Measurements from ENCODE around the gene EIF4EBP2.
A peak's percentile ranks its signal among the peaks of the same experiment; 100 is the strongest.

Gene EIF4EBP2

DNA sequence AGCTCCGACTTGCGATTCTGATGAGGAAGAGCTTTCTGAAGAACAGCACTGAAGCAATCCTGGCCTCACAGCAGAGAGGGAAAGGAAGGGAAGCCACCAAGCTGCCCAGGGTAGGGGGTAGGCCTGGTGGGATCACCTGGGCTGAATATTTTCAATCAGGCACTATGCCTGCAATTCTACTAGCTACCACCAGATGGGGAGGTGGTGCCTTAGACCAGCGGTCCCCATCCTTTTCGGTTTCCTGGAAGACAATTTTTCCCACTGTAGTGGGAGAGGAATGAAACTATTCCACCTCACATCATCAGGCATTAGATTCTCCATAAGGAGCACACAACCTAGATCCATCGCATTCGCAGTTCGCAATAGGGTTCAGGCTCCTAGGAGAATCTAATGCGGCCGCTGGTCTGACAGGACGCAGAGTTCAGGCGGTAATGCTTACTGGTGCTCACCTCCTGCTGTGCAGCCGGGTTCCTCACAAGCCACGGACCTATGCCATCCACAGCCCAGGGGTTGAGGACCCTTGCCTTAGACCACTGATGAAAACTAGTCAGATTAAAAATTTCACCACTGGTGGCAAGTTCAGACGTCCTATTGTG, 24.3 kb upstream of the EIF4EBP2 start:
- DNase-seq (ENCODE audit: low spot score): no peak

DNA sequence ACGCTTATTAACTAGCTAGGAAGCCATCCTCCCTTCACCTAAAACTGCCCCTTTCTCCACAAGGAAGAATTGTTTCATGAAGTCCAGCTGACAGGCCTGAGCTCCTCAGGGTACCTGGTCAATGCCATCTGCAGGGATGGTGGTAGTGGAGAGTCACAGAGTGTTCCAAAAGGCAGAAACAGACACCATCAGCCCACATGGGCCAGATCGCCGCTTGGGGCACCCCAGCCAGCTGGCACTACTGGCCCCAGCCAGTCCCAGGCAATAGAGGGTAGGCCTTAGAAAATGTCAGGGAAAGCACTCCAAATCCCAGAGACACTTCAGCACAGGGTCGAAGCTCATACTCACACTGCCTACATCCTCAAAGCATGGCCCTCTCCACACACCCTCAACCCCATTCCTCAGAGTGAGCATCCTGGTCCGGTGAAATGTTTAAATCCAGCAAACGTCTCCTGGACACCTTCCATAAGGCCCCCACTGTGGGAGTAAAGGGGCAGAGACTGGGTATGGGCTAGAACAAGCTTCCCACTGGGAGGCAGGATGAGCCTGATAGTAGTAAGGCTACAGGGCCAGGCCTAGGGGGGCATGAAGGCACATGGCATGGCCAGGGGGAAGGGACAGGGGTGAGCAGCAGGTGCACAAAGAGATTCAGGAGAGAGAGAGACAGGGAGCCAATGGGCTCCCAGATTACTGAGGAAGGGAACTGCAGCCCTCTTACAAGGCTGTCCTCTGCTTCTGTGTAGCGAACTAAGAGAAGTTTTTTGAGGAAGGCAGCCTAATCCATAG, 23.4 kb upstream of the EIF4EBP2 start:
- no peak for DNase-seq (ENCODE audit: low spot score)

DNA sequence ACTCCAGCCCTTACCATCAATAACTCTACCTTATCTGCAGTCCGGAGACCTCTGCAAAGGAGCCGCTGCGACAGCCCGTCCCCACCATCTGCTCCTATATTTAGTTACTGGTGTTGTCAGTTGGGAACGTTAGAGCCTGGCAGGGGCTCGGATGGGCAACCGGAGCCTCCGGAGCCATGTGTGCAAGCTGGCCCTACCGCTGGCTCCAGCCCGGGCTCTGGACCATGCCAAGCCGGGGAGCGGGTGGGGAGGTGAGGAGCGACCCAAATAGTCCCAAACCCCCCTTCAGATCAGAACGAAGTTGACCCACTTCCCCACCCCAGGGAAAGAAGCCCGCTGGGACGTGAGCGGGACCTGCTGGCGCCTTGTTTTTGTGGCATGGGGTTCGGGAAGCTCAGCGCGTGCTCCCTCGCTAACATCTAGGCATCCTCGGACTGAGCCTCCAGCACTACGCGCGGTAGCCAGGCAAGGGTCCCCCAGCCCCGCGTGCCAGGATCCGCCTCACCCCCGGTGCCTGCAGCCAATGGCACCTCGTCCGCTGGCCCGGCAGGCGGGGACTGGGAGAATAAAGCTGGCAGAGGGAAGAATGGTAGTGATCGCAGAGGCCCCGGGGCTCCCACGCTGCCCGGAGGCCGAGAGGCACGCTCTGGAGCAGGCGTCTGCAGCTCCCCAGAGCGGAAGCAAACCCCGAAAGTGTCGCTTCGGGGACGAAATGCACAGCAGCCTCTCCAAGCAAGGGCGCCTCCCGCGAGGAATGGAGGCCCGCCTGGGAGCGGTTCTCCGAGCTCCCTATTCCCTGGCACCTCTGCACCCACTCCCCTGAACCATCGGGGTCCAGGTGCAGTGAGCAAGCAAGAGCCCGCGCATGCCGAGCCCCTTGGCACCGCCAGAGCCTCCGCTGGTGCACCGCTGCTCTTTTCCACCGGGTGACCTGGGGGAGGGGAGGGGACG, 22.2 kb upstream of the EIF4EBP2 start:
- DNase-seq (ENCODE audit: low spot score): peak; percentile 34

DNA sequence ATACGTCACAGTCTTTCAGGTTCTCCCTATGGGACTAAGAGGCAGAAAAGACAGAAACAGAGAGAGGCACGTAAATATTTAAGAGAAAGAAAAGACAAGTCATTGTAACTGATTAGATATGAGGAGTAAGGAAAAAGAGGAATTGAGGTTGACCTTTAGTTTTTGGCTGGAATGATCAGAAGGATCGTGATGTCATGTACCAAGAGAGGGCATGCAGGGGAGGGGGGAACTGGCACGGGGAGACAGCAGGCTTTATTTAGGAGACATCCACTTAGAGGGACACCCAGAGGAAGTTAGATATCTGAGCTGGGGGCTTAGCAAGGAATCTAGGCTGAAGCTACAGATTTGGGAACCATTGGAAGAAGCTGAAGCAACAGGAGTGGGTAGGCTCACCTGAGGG, 12.3 kb upstream of the EIF4EBP2 start:
- DNase-seq (ENCODE audit: low spot score): no peak

DNA sequence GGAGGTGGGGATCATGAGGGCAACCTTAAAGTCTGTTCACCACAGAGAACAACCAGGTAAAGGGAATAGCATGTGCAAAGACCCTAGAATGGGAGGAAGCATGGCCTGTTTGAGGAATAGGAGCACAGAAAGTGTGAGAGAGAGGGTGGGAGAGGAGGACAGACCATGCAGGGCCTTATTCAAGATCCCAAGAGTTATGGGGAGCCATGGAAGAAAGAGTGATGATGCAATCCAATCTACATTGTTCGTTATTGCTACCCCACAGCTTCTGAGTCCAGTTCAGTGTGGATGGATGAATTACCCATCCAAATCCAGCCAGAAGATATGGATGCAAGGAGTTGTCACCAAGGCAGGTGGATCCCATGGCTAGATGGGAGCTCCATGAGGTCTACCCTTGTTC, 7.8 kb upstream of the EIF4EBP2 start:
- no peak for DNase-seq (ENCODE audit: low spot score)

DNA sequence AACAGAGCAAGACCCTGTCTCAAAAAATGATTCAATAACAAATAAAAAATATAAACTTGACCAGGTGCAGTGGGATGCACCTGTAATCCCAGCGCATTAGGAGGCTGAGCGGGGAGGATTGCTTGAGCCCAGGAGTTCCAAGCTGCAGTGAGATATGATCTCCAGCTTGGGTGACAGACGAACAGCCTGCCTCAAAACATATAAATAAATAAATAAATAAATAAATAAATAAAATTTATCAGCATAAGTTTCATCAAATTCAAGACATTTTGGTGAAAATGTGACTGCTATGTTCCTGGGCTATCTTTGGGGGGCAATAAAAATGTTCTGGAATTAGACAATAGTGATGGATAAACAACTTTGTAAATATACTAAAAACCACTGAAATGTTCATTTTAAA, 4.8 kb upstream of the EIF4EBP2 start:
- DNase-seq (ENCODE audit: low spot score): no peak

DNA sequence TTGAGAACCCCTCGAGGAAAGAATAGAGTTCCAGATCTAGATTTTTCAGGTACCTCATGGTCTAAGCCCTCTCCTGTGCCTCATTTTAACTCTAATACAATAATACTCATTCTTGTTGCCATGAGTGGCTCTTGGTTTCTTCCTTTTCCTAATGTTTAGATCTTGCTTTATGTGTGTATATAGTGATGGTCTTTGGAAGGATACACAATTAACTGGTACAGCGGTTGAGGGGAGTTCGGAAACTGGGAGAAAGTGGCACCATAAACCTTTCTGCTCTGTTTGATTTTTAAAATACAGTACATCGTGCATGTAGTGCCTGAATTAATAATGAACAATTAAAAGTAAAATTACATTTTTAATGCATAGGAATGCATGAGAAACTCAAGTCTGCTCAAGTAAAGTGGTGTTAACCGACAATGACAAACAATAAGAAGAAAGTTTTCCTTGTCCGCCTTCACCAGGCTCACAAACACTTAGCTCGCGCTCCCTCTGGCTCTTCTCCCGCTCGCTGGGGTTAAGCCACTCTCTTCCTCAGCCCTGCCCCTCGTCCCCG, 386 bp upstream of the EIF4EBP2 start:
- DNase-seq (ENCODE audit: low spot score): no peak

DNA sequence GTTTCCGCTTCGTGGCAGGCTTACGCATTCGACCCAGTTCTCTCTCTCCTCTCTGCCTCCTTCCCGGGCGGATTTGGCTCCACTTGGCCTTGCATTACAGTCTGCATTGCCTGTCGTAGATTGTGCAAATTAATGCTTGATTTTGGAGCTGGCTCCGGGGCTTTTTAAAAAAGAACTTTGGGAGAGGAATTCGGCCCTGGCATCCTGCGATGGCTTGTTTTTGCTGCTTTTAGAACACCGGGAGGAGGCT, 767 bp downstream of the EIF4EBP2 start:
- peak; percentile 59 for DNase-seq (ENCODE audit: low spot score)

DNA sequence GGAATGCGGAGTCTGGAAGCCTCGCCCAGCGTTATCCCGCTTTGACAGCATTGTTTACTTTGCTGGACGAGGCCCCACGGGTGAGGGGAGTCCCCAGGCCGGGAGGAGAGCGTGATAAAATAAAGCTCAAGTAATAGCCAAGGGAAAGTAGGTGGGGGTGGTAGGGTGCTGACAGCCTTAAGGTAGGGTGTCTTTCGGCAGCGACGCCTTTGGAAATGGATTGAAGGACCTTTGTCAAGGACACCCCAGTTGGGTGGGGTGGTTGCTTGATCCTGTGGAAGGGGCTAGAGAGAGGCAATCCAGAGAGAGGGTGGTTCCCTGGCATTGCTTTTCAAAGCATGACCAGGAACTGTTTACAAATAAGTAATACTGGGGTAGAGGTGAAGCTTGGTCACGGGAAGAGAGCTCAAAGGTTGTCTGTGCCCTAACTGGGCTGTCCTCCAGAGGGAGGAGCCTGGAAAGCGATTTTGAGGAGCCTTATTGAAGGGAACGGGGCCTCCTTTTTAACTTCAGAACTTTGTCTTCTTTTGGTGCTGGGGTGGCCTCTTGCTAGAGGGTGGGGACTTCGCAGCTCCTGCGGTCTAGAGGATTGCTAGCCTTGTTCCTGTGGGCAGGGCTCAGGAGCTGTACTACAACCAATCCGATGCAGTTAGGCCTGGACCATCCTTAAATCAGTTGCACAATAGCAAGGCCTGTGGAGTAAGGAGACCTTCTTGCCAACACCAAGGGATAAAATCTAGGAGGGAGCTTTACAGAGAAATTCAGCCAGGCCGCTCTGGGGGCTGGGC, 1.3 kb downstream of the EIF4EBP2 start:
- peak; percentile 68 for DNase-seq (ENCODE audit: low spot score)

DNA sequence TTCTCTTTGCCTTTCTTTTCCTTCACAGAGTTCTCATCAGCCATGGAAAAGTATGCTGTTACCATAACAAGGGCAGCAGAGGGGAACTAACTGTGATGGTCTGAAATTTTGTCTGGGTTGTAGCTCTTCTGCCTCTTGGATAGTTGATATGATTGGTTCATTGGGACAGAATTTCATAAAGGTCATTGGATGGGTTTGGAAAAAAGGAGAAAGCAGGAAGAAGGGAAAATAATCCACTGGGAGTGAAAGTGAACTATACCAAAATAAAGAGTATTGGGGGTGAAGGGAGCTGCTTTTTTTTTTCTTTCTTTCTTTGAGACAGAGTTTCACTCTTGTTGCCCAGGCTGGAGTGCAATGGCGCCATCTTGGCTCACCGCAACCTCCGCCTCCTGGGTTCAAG, 5.8 kb downstream of the EIF4EBP2 start:
- no peak for DNase-seq (ENCODE audit: low spot score)

DNA sequence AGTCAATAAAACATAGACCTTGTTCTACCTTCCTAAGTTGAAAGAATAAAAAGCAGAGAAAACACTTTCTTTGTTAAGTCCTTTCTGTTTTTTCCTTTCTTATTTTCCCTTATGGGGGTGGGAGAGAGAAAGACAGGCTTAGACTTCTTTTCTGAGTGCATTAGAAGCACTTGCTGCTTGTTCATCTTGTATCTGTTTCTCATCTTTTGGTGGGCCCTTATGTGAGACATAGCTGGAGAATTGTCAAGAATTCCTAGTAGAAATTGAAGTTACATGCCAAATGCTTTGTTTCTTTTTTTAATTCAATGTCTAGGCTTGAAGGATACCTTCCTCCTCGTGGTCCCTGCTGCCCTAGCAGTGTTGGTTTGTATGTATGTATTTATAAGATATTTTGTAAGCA, 6.7 kb downstream of the EIF4EBP2 start:
- no peak for DNase-seq (ENCODE audit: low spot score)

DNA sequence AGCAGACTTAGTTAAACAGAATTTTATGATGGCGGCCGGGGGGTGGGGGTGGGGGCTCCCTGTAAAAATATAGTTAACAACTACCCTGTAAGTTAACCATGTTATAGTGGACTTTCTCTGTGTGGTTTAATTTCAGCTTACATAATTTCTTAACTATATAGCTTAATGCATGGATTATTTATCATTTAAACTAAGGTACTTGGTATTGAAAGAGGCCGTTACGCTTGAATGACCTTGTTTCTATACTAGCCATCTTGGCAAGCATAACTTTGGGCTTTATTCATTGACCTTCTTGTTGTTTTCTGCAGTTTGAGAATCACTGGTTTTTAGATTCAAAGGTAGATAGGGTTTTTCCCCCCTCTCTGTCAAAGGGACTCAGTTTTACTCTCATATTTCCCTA, 8.4 kb downstream of the EIF4EBP2 start:
- no peak for DNase-seq (ENCODE audit: low spot score)

DNA sequence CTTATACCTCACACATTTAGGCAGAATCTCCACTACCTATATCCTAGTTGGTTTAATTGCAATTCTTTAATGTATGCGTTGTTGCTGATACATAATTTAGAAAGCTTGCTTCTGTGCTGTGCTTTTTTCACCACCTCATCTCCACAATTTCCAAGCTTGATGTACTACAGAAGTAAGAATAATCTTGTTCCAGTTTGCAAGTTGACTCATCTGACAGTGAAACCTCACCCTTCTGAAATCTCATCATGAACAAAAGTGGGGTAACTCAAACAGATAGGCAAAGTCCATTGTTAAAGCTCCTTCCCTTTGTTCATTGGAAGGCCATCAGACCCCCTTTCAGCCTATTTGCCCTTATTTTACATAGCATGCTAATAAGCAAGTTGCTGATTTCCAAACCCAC, 13.6 kb downstream of the EIF4EBP2 start:
- DNase-seq (ENCODE audit: low spot score): no peak

DNA sequence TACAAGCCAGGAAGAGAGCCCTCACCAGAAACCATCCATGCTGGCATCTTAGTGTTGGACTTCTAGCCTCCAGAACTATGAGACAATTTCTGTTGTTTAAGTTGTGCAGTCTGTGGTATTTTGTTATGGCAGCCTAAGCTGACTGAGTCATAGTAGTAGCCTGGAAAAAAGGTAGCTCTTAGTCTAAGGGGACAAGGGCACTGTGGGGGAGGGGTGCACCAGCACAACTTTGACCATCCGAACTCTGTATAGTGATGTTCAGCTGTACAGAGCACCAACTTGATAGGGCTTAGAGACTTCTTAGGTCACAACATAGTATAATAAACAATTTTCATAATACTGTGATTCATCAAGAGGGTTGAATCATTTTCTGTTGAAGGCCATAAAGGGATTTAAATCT, 14.3 kb downstream of the EIF4EBP2 start:
- no peak for DNase-seq (ENCODE audit: low spot score)

DNA sequence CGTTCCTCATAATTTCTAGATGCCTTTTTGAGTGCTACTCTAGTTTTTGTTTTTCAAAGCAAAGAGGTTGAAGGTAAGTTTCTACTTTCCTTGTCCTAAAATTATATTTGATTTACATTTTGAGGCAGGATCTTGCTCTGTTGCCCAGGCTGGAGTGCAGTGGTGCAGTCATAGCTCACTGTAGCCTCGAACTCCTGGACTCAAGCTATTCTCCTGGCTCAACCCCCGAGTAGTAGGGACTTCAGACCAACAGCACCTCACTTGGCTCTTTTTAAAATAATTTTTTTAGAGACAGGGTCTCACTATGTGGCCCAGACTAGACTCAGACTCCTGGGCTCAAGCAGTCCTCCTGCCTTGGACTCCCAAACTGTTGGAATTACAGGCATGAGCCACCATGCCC, 14.8 kb downstream of the EIF4EBP2 start:
- DNase-seq (ENCODE audit: low spot score): no peak

DNA sequence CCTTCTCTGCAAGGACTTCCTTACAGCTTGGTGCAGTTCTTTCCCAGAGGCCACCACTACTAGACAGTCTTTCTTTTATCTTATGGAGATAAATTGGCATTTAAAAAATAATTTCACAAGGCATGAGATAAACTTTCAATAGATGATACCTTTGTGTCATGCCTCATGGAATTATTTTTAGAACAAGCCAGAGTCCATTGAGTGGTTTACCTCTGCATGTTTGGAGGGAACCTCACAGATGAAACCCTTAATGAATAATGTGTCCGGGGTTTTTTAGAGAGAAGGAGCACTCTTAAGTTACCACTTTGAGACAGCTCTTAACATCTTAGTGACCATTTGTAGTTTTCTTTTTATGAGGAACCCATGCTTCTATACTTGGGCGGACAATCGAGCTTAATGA, 20.4 kb downstream of the EIF4EBP2 start:
- no peak for DNase-seq (ENCODE audit: low spot score)

DNA sequence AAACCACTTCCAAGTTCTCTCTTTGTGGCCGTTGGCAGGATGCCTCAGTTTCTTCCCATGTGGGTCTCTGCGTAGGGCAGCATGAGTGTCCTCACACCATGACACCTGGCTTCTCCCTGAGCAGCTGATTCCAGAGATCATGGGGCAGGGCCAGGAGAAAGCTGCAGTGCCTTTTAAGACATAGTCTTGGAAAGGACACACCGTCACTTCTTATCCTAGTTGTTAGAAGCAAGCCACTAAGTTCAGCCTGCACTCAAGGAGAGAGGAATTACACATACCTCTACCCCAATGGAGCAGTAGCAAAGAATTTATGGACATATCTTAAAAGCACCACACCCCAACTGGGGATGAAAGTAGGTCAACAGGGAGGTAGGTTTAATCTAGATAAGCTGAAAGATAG, 21.2 kb downstream of the EIF4EBP2 start:
- no peak for DNase-seq (ENCODE audit: low spot score)

DNA sequence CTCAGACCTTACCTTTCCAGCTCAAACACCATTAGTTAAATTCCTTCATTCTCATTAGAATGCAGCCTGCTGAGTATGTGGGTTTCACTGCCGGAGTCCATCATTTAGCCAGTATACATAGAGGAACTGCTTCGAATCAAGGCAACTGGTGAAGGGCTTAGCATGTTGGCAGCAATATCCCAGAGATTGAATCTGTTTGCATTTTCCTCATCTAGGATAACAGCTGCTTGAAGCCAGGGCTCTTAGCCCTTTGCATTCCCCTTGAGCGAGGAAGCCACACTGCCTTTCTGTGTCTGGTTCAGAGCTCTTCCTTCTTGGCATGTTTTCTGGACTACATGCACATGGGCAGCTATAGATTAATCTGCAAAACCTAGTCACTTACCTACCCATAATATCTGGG, 22.9 kb downstream of the EIF4EBP2 start:
- no peak for DNase-seq (ENCODE audit: low spot score)

DNA sequence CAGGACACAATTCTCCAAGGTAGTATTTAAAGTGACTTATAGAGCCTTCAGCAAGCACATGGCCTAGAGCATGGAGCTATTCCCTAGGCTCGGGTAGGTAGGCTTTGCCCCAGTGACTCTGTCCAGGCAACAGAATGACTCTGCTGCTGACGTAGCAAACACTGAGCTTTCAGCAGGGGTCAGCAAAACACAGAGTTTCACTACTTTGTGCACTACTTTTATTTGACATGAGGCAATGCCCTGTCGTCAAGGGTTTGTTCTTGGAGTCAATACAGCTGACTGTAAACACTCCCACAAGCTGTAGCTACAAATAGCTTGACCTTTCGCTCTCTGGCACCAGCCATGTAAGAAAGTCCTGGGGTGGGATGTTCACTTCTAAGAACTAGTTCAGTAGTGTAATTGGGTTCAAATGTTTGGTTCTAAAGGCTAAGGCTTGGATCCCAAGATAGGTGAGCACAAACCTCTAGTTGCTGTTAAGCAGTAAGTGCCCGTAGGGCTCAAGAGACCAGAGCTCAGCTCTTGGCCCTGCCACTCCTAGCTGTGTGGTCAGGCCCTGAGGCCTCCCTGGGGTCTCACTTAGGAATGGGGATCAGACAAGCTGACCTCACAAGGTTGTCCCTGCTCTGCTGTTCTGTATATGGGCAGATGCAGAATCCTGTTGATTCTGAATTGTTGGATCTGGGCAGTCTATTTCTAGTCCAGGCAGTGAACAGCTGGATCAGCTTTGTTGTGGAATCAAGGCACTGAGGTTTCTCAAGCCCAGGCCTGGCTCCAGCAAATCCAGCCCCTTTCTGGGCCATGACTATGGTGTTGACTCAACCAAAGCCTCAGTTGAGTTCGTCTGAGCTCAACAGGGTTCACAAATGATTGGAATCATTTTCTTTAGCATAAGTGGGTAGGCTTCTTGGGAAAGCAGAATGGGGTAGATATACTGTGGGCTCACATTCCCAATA, 26.8 kb downstream of the EIF4EBP2 start:
- DNase-seq (ENCODE audit: low spot score): peak; percentile 56

DNA sequence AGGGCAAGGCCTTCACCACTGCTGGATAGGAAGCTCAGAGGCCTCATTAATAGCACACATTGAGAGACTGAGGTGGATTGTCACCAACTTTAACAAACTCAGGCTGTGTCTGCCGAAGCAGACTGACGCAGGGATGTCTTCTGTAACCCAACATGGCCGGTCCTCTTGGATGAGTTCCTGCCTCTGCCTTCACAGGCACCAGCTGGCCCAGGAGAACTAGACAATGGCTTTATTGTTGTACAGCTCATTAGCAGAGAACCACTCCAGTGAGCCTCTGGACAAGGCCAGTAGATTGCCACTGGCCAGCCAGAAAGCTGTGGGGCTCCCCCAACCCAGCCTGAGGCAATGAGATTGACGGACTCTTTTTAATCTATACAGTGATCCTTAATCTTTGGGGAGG, 28.2 kb downstream of the EIF4EBP2 start:
- peak; percentile 91 for DNase-seq (ENCODE audit: low spot score)

All from globus pallidus (tissue), 1 donor.